IMR-90 (cell line): ENCODE results near the gene EID1. TPM values are rescaled to one million over a fixed set of nuclear protein-coding genes. Genes with fewer than 3 reads are reported as not detected.

Experiments used
- ATAC-seq: fragments of 200-7000 bp; cut with Tn5 transposase; 2 replicates; pipeline ENCODE4 v1.9.1; 2020; ENCODE audit warnings: low read depth, mild to moderate bottlenecking, moderate library complexity
- BruUV-seq: library from RNA; stranded (reverse); fragments of 400-500 nt; replicated peaks from 2 replicates; lab custom pipeline; 2021; lab: Mats Ljungman, UMichigan
- CTCF ChIA-PET: fragments of 300-600 bp; formaldehyde crosslinking; extraction: SDS; loops from one replicate; lab custom pipeline; 2021; ENCODE audit warnings: antibody characterized with exemption; lab: Yijun Ruan, JAX
- POLR2A ChIA-PET: fragments of 300-600 bp; sonication (Branson Sonifier 250); formaldehyde crosslinking; loops from one replicate; lab custom pipeline; 2022; ENCODE audit warnings: antibody characterized with exemption; ENCODE audit not compliant: unreplicated experiment; lab: Charles Lee
- DNase-seq: peaks from one replicate; pipeline ENCODE4 v3.0.0; 2013
- H2AFZ ChIP-seq: replicated peaks from 2 replicates; pipeline ENCODE3; 2013; ENCODE audit warnings: low read length, mild to moderate bottlenecking; ENCODE audit not compliant: poor library complexity
- H2AK5ac ChIP-seq: 2 replicates; pipeline ENCODE4 v1.6.1; 2013; ENCODE audit warnings: low read depth, low read length, inconsistent platforms
- H2AK9ac ChIP-seq: replicated peaks from 2 replicates; pipeline ENCODE3; 2013; ENCODE audit warnings: mild to moderate bottlenecking, low read depth, low read length, moderate library complexity; ENCODE audit not compliant: poor library complexity
- H2BK120ac ChIP-seq: 2 replicates; pipeline ENCODE4 v1.6.1; 2013; ENCODE audit warnings: low read depth, low read length, inconsistent platforms
- H2BK15ac ChIP-seq: 3 replicates; pipeline ENCODE4 v1.6.1; 2013; ENCODE audit warnings: low read depth, low read length, inconsistent platforms
- H2BK20ac ChIP-seq: 2 replicates; pipeline ENCODE4 v1.6.1; 2013; ENCODE audit warnings: low read depth, mild to moderate bottlenecking, inconsistent platforms, low read length, moderate library complexity
- H2BK5ac ChIP-seq: 2 replicates; pipeline ENCODE4 v1.6.1; 2013; ENCODE audit warnings: mild to moderate bottlenecking, low read depth, low read length, inconsistent platforms; ENCODE audit not compliant: poor library complexity, severe bottlenecking
- H3K14ac ChIP-seq: replicated peaks from 2 replicates; pipeline ENCODE4 v1.6.1; 2013; ENCODE audit warnings: low read depth, low read length, inconsistent platforms
- H3K18ac ChIP-seq: 2 replicates; pipeline ENCODE4 v1.6.1; 2013; ENCODE audit warnings: low read depth, low read length, control low read depth
- H3K23ac ChIP-seq: 2 replicates; pipeline ENCODE4 v1.6.1; 2013; ENCODE audit warnings: low read depth, low read length, inconsistent platforms
- H3K27ac ChIP-seq: 2 replicates; pipeline ENCODE4 v1.5.1; 2013; ENCODE audit warnings: mild to moderate bottlenecking, control low read depth, low read length; ENCODE audit not compliant: insufficient read depth
- H3K27me3 ChIP-seq: 2 replicates; pipeline ENCODE4 v1.6.1; 2013; ENCODE audit warnings: low read length; ENCODE audit not compliant: control insufficient read depth, insufficient read depth
- H3K36me3 ChIP-seq: 2 replicates; pipeline ENCODE4 v1.6.1; 2013; ENCODE audit warnings: low read length, mixed read lengths; ENCODE audit not compliant: control insufficient read depth, insufficient read depth
- H3K4ac ChIP-seq: 2 replicates; pipeline ENCODE4 v1.6.1; 2013; ENCODE audit warnings: low read depth, low read length, inconsistent platforms
- H3K4me1 ChIP-seq: 2 replicates; pipeline ENCODE4 v1.6.1; 2013; ENCODE audit warnings: low read length, mixed read lengths; ENCODE audit not compliant: control insufficient read depth, insufficient read depth
- H3K4me2 ChIP-seq: 2 replicates; pipeline ENCODE4 v1.6.1; 2013; ENCODE audit warnings: low read depth, mild to moderate bottlenecking, control low read depth, low read length, moderate library complexity
- H3K4me3 ChIP-seq: 2 replicates; pipeline ENCODE4 v1.5.1; 2013; ENCODE audit warnings: low read depth, mild to moderate bottlenecking, control low read depth, low read length, moderate library complexity; ENCODE audit not compliant: insufficient read depth
- H3K56ac ChIP-seq: 2 replicates; pipeline ENCODE4 v1.6.1; 2013; ENCODE audit warnings: low read length, inconsistent platforms; ENCODE audit not compliant: insufficient read depth; ENCODE audit errors: extremely low read depth
- H3K79me1 ChIP-seq, 2 experiments: 2 replicates each; pipeline ENCODE4 v1.6.1; 2013; ENCODE audit warnings: low read length in 2 of 2, inconsistent platforms in 1 of 2, low read depth in 1 of 2
- H3K9ac ChIP-seq: 2 replicates; pipeline ENCODE4 v1.6.1; 2013; ENCODE audit warnings: low read depth, low read length, control low read depth
- H3K9me1 ChIP-seq: 2 replicates; pipeline ENCODE4 v1.6.1; 2013; ENCODE audit warnings: low read length, inconsistent platforms; ENCODE audit not compliant: insufficient read depth
- H3K9me3 ChIP-seq: 2 replicates; pipeline ENCODE4 v1.6.1; 2013; ENCODE audit warnings: low read length; ENCODE audit not compliant: control insufficient read depth, insufficient read depth
- H4K20me1 ChIP-seq: 2 replicates; pipeline ENCODE4 v1.6.1; 2013; ENCODE audit warnings: low read length, inconsistent platforms; ENCODE audit not compliant: insufficient read depth
- H4K5ac ChIP-seq: 2 replicates; pipeline ENCODE4 v1.6.1; 2013; ENCODE audit warnings: mild to moderate bottlenecking, low read depth, low read length, control low read depth
- H4K8ac ChIP-seq, 2 experiments: 2 replicates each; pipeline ENCODE4 v1.6.1; 2013; ENCODE audit warnings: low read depth in 2 of 2, low read length in 2 of 2, control low read depth in 1 of 2, inconsistent platforms in 1 of 2
- H4K91ac ChIP-seq: 2 replicates; pipeline ENCODE4 v1.6.1; 2013; ENCODE audit warnings: low read depth, low read length, inconsistent platforms; ENCODE audit not compliant: insufficient read depth
- POLR2A ChIP-seq: IDR thresholded peaks from 2 replicates; pipeline ENCODE4 v1.6.1; 2012; ENCODE audit warnings: mild to moderate bottlenecking, low read depth, low read length
- WGBS, 2 experiments: methylation state at CpG; one replicate each; pipeline versions ENCODE4 v1.1.5 to v1.1.7; 2013; ENCODE audit warnings: missing lambda C conversion rate in 2 of 2; ENCODE audit not compliant: insufficient read length in 1 of 2; ENCODE audit errors: extremely low coverage in 2 of 2; 5-methylcytosine and 5-hydroxymethylcytosine counted together
- dilution Hi-C: fragments of 300-500 bp; cut with HindIII; formaldehyde crosslinking; loops from one replicate; pipeline ENCODE4 v1.14.3; 2018; ENCODE audit warnings: low sequenced_read_pairs; ENCODE audit not compliant: unreplicated experiment
- in situ Hi-C: fragments of 300-500 bp; cut with MboI; formaldehyde crosslinking; loops from 3 replicates; pipeline ENCODE4 v1.14.3; 2019; ENCODE audit warnings: low sequenced_read_pairs, inconsistent platforms, mixed read lengths
- intact Hi-C: fragments of 100-400 bp; cut with micrococcal nuclease; formaldehyde crosslinking; loops from 2 replicates; pipeline ENCODE4 v1.10.0; 2022
- polyA plus RNA-seq, 3 experiments: library from polyadenylated mRNA; depleted of rRNA; stranded (reverse); fragments of >200 nt; gene quantifications; 2 replicates each; pipeline ENCODE4 v1.2.3, GENCODE V29; 2012; ENCODE audit warnings: low replicate concordance in 1 of 3
- total RNA-seq: library from RNA; depleted of rRNA; stranded (reverse); fragments of >200 nt; gene quantifications from 2 replicates; pipeline ENCODE4 v1.2.3, GENCODE V29; 2012

EID1 gene
- total and polyA plus RNA-seq, 2 of the 4 experiments (the other 2 are of a cell fraction), result 147 to 162 TPM

- no peak overlapping the region for H3K9ac ChIP-seq
- peaks cover 3% of the 10 kb centered on the region; the same call in 1 of the 2 replicates for H4K20me1 ChIP-seq
- no peak overlapping the region for H2AFZ ChIP-seq
- peaks cover 7 to 21% of the 10 kb centered on the region in 2 experiments for H3K79me1 ChIP-seq
- no peak overlapping the region for H3K4me3 ChIP-seq
- H2BK5ac ChIP-seq, result no peak overlapping the region
- H2AK5ac ChIP-seq, result no peak overlapping the region
- ChIA-PET CTCF (no interaction called here), POLR2A (no interaction called here)
- no peak overlapping the region for H4K8ac ChIP-seq
- no peaks in the 10 kb centered on the region for H3K9me3 ChIP-seq
- dilution Hi-C loops, result no loop called here
- no peak overlapping the region for H2AK9ac ChIP-seq
- H3K36me3 ChIP-seq, result no peaks in the 10 kb centered on the region
- peaks cover 9% of the 10 kb centered on the region; the same call in 1 of the 2 replicates for H3K4me1 ChIP-seq
- H2BK20ac ChIP-seq, result no peak overlapping the region
- H3K4ac ChIP-seq, result no peak overlapping the region
- H2BK120ac ChIP-seq, result no peak overlapping the region
- BruUV-seq, result no TSS peak
- H3K9me1 ChIP-seq, result peaks cover 3% of the 10 kb centered on the region; the same call in 1 of the 2 replicates
- H3K27me3 ChIP-seq, result no peaks in the 10 kb centered on the region
- H4K5ac ChIP-seq, result no peak overlapping the region
- no peak for TF ChIP-seq POLR2A
- H3K56ac ChIP-seq, result no peak overlapping the region
- H2BK15ac ChIP-seq, result no peak overlapping the region
- DNase-seq, result no peak
- no peak overlapping the region for H3K4me2 ChIP-seq
- no peak for ATAC-seq
- H3K18ac ChIP-seq, result no peak overlapping the region
- no CpG with 5 or more reads among the region's 2 CpGs for WGBS, 2 experiments
- H3K14ac ChIP-seq, result no peak overlapping the region
- no peak overlapping the region for H3K23ac ChIP-seq
- intact Hi-C loops, result no loop called here
- in situ Hi-C loops, result no loop called here
- no peak overlapping the region; the same call in 1 of the 2 replicates for H4K91ac ChIP-seq
- no peak overlapping the region for H3K27ac ChIP-seq
These were observed 5.8 kb downstream of the EID1 start for GRCh38 chr15:48883699-48884098.
